Tibial artery (tissue), 4 donors: ENCODE measurements around the gene NIT2.

Experiments
- DNase-seq, 2 donors: peaks; one replicate each; pipeline ENCODE4 v3.0.0-alpha.2; 2019
- H3K27ac ChIP-seq, 2 donors: fragments of 200-600 bp; sonication (generic) in 1 of 2; 1 replicate in 1 of 2; 2 replicates in 1 of 2; pipeline ENCODE4 v1.5.1; 2018 to 2019; ENCODE audit warnings: mild to moderate bottlenecking in 1 of 2
- H3K27me3 ChIP-seq, 2 donors: fragments of 200-600 bp; sonication (generic) in 1 of 2; one replicate each; pipeline versions ENCODE4 v1.5.1 to v1.6.0; 2016 to 2019
- H3K36me3 ChIP-seq, 3 donors: fragments of 200-600 bp; sonication (generic) in 2 of 3; one replicate each; pipeline ENCODE4 v1.5.1; 2016 to 2019; ENCODE audit warnings: mild to moderate bottlenecking in 2 of 3
- H3K4me1 ChIP-seq, 4 donors: fragments of 200-600 bp; sonication (generic) in 2 of 4; 1 replicate in 3 of 4; 2 replicates in 1 of 4; pipeline ENCODE4 v1.5.1; 2016 to 2019
- H3K4me3 ChIP-seq, 2 donors: fragments of 200-600 bp; sonication (generic) in 1 of 2; 1 replicate in 1 of 2; 2 replicates in 1 of 2; pipeline ENCODE4 v1.5.1; 2018 to 2019; ENCODE audit warnings: mild to moderate bottlenecking in 2 of 2
- H3K9me3 ChIP-seq, 3 donors: fragments of 200-600 bp; sonication (generic) in 1 of 3; one replicate each; pipeline ENCODE4 v1.5.1; 2016 to 2019
- intact Hi-C: fragments of 100-400 bp; cut with DNase I; formaldehyde crosslinking; loops from one replicate; pipeline ENCODE4 v1.15.0; 2023; ENCODE audit warnings: low total_unique reads
- TF ChIP-seq, protein P1 (sequence below), 2 experiments: fragments of 200-600 bp in 1 of 2; fragments of 450-650 bp in 1 of 2; IDR thresholded peaks; one replicate each; pipeline ENCODE4 v1.5.1; 2017 to 2019; ENCODE audit warnings: antibody characterized with exemption in 2 of 2, mild to moderate bottlenecking in 1 of 2, moderate library complexity in 1 of 2

Gene NIT2

DNA sequence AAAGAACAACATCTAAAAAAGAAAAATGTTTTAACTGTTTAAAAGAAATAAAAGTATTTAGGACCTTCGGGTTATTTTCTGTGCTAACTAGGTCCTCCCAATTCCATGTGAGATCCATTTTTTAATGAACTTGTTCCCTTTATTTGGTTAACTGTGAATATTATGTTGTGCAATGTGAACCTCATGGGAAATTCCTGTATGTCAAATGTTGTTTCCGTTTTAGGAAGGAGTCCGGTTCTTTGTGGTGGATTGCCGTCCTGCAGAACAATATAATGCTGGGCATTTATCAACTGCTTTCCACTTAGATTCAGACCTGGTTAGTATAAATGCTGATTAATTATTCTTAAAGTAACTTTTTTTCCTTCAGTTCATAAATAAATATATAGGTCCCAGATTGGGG lies 35.5 kb upstream of the NIT2 start:
- H3K36me3 ChIP-seq: peaks cover 58 to 87% (median 58%) of the 10 kb centered on the region in 3 donors
- H3K27ac ChIP-seq: no peak overlapping the region
- no peak overlapping the region for H3K4me3 ChIP-seq
- intact Hi-C loops: no loop called here
- H3K9me3 ChIP-seq: no peaks in the 10 kb centered on the region
- H3K4me1 ChIP-seq: no peaks in the 10 kb centered on the region
- no peak for DNase-seq
- TF ChIP-seq, protein P1, sequence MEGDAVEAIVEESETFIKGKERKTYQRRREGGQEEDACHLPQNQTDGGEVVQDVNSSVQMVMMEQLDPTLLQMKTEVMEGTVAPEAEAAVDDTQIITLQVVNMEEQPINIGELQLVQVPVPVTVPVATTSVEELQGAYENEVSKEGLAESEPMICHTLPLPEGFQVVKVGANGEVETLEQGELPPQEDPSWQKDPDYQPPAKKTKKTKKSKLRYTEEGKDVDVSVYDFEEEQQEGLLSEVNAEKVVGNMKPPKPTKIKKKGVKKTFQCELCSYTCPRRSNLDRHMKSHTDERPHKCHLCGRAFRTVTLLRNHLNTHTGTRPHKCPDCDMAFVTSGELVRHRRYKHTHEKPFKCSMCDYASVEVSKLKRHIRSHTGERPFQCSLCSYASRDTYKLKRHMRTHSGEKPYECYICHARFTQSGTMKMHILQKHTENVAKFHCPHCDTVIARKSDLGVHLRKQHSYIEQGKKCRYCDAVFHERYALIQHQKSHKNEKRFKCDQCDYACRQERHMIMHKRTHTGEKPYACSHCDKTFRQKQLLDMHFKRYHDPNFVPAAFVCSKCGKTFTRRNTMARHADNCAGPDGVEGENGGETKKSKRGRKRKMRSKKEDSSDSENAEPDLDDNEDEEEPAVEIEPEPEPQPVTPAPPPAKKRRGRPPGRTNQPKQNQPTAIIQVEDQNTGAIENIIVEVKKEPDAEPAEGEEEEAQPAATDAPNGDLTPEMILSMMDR (IDR thresholded peaks at IDR 0.05): no peak
- no peaks in the 10 kb centered on the region for H3K27me3 ChIP-seq

DNA sequence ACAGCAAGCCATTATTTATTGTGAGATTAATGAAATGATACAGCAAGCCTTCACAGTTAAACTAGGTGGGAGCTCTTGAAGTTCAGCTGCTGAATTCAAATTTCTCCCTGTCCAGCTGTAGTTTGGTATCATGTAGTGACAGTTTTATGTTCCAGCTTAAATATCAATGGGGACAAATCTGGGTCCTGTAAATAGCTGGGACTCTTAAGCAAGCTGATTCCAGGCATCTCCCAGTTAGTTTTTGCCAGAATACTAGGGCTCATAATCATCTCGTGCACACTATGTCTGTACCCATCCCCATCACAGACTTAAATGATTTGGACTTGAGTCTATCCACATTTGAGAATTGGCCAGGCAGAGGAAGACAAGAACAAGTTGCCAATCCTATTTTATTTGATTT lies 27.9 kb upstream of the NIT2 start:
- Histone ChIP-seq H3K9me3 (no peaks in the 10 kb centered on the region), H3K27me3 (no peaks in the 10 kb centered on the region), H3K4me3 (no peak overlapping the region), H3K27ac (no peak overlapping the region), H3K4me1 (peaks cover 0 to 3% (median 0%) of the 10 kb centered on the region in 4 donors), H3K36me3 (peaks cover 25 to 60% (median 38%) of the 10 kb centered on the region in 3 donors)
- intact Hi-C loops: no loop called here
- TF ChIP-seq, protein P1 (IDR thresholded peaks at IDR 0.05): no peak
- no peak for DNase-seq

DNA sequence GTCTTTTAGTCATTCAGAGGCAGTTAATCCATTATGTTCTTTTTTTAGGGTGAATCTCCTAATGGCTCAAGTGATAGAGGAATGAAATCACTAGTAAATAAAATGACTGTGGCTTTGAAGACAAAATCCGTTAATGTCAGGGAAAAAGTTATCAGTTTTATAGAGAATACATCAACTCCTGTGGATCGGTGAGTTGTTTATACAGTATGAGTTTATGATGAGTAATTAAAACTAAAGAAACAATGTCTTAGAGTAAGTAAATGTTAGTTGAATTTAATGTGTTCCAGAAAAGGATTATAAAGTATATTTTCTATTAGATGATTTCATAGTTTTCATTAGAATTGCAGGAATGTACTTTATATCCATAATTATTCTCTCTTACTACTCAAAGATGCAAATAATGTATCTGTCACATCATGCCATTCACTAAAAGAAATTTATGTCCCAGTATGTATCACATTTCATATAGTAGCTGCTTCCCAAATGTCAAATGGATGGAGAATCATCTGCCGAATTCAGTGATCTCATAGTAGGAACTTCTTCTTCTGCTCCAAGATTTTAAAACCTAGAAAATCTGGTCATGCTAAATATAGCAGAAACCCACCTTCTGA lies 24.1 kb upstream of the NIT2 start:
- no peak overlapping the region for H3K27ac ChIP-seq
- no peaks in the 10 kb centered on the region for H3K9me3 ChIP-seq
- peaks cover 26 to 58% (median 29%) of the 10 kb centered on the region in 3 donors for H3K36me3 ChIP-seq
- DNase-seq: no peak
- H3K27me3 ChIP-seq: no peaks in the 10 kb centered on the region
- peaks cover 0 to 3% (median 0%) of the 10 kb centered on the region in 4 donors for H3K4me1 ChIP-seq
- intact Hi-C loops: loop anchor here (10.0 kb wide), 2 partner anchors 154 to 284 kb away; no protein-coding TSS in a partner anchor
- TF ChIP-seq, protein P1 (IDR thresholded peaks at IDR 0.05): no peak
- no peak overlapping the region for H3K4me3 ChIP-seq

DNA sequence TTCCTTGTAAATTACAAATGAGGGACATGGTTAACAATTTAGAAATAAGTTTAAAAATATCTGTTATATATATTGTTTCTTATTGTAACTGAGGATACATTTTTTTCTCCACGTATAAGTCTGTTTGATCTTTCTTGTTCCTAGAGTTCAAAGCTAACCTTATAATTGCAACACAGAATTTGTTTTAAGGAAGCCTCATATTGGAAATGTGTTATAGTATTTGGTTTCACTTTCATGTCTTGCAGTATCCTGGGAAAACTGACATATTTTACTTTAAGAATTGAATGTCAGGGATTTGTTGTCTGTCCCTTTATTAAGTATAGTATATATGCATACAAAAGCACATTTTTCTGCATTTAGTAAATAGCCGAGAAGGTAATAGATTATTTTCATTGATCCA lies 23.5 kb upstream of the NIT2 start:
- Histone ChIP-seq H3K4me1 (peaks cover 0 to 3% (median 0%) of the 10 kb centered on the region in 4 donors), H3K9me3 (no peaks in the 10 kb centered on the region), H3K36me3 (peaks cover 26 to 62% (median 31%) of the 10 kb centered on the region in 3 donors), H3K27me3 (no peaks in the 10 kb centered on the region), H3K4me3 (no peak overlapping the region), H3K27ac (no peak overlapping the region)
- intact Hi-C loops: loop anchor here (10.0 kb wide), 2 partner anchors 154 to 284 kb away; no protein-coding TSS in a partner anchor
- TF ChIP-seq, protein P1 (IDR thresholded peaks at IDR 0.05): no peak
- DNase-seq: no peak

DNA sequence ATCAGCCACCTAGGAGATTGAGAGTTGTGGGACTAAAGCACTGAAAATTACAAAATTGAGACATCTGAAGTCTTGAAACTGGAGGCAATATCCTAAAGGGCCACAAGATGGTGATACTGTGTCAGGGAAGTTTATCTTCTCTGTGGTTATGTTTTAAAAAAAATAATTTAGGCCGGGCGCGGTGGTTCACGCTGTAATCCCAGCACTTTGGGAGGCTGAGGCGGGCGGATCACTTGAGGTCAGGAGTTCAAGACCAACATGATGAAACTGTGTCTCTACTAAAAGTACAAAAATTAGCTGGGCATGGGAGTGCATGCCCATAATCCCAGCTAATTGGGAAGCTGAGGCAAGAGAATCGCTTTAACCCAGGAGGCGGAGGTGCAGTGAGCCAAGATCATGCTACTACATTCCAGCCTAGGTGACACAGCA lies 17.9 kb upstream of the NIT2 start:
- Histone ChIP-seq H3K4me3 (no peak overlapping the region), H3K36me3 (peaks cover 17 to 50% (median 24%) of the 10 kb centered on the region in 3 donors), H3K27me3 (no peaks in the 10 kb centered on the region), H3K27ac (peak overlapping the region in 1 of 2 donors; percentile 24), H3K9me3 (no peaks in the 10 kb centered on the region), H3K4me1 (peaks cover 0 to 8% (median 2%) of the 10 kb centered on the region in 4 donors)
- DNase-seq: peak in 1 of 2 donors; percentile 31
- TF ChIP-seq, protein P1 (IDR thresholded peaks at IDR 0.05): peak; percentile 70 to 75
- intact Hi-C loops: loop anchor here (10.0 kb wide), 2 partner anchors 148 to 278 kb away; no protein-coding TSS in a partner anchor
